ENCODE measurements around the gene DLEC1. TPM values are rescaled to one million over a fixed set of nuclear protein-coding genes. Genes with fewer than 3 reads are reported as not detected.

DLEC1 gene
- polyA plus RNA-seq, 1 experiment: 0.04 TPM

- TF ChIP-seq CTCF (IDR thresholded peaks at IDR 0.05; ENCODE audit: low read depth, low read length): no peak
These were observed 80.2 kb downstream of the DLEC1 start for GRCh38 chr3:38119248-38119544.

GRCh38 chr3:38119821-38120692 lies 81.0 kb downstream of the DLEC1 start:
- no peak for DNase-seq (ENCODE audit: low read depth, low spot score)
- POLR2A ChIA-PET: no interaction called here
- no peaks in the 10 kb centered on the region for H3K9me3 ChIP-seq (ENCODE audit: control insufficient read depth, insufficient read depth, low read length)
- no peaks in the 10 kb centered on the region for H3K27me3 ChIP-seq (ENCODE audit: control insufficient read depth, insufficient read depth, low read length)
- TF ChIP-seq CTCF (IDR thresholded peaks at IDR 0.05; ENCODE audit: low read depth, low read length): no peak
- no peak overlapping the region for H3K4me3 ChIP-seq (ENCODE audit: low read depth, low read length)
- no peak overlapping the region for H3K27ac ChIP-seq (ENCODE audit: low read depth, low read length)
- CTCF ChIA-PET: interaction anchor here (1.0 to 2.3 kb wide), 6 partner anchors 11 to 377 kb away, joined by 3 to 10 read pairs (median 4); partner anchors contain the start of genes EXOG and XYLB

More at GRCh38 chr3:38119248-38119544, 80.2 kb downstream of the DLEC1 start:
- Histone ChIP-seq H3K27me3 (ENCODE audit: control insufficient read depth, insufficient read depth, low read length) (peaks cover 6% of the 10 kb centered on the region), H3K4me3 (ENCODE audit: low read depth, low read length) (no peak overlapping the region), H3K9me3 (ENCODE audit: control insufficient read depth, insufficient read depth, low read length) (no peaks in the 10 kb centered on the region), H3K27ac (ENCODE audit: low read depth, low read length) (no peak overlapping the region)
- ChIA-PET CTCF (interaction anchor here (1.3 to 2.6 kb wide), 7 partner anchors 12 to 227 kb away, joined by 3 to 10 read pairs (median 6); partner anchors contain the start of gene XYLB), POLR2A (no interaction called here)
- DNase-seq (ENCODE audit: low read depth, low spot score): no peak

GRCh38 chr3:38120693-38121450 lies 81.9 kb downstream of the DLEC1 start:
- ChIA-PET POLR2A (no interaction called here), CTCF (interaction anchor here (1.0 to 2.0 kb wide), 2 partner anchors 226 to 376 kb away, joined by 3 to 10 read pairs; partner anchors contain the start of genes EXOG and XYLB)
- no peak for DNase-seq (ENCODE audit: low read depth, low spot score)
- Histone ChIP-seq H3K9me3 (ENCODE audit: control insufficient read depth, insufficient read depth, low read length) (no peaks in the 10 kb centered on the region), H3K27me3 (ENCODE audit: control insufficient read depth, insufficient read depth, low read length) (no peaks in the 10 kb centered on the region), H3K4me3 (ENCODE audit: low read depth, low read length) (no peak overlapping the region), H3K27ac (ENCODE audit: low read depth, low read length) (no peak overlapping the region)
- TF ChIP-seq CTCF (IDR thresholded peaks at IDR 0.05; ENCODE audit: low read depth, low read length): no peak

- CTCF ChIA-PET: no interaction called here
- Histone ChIP-seq H3K9me3 (ENCODE audit: control insufficient read depth, insufficient read depth, low read length) (no peaks in the 10 kb centered on the region), H3K27me3 (ENCODE audit: control insufficient read depth, insufficient read depth, low read length) (no peaks in the 10 kb centered on the region), H3K27ac (ENCODE audit: low read depth, low read length) (no peak overlapping the region), H3K4me3 (ENCODE audit: low read depth, low read length) (no peak overlapping the region)
- TF ChIP-seq CTCF (IDR thresholded peaks at IDR 0.05; ENCODE audit: low read depth, low read length): no peak
- POLR2A ChIA-PET: no interaction called here
- no peak for DNase-seq (ENCODE audit: low read depth, low spot score)
These were observed 82.4 kb downstream of the DLEC1 start for GRCh38 chr3:38121451-38121831.
